GM12878 (cell line): ENCODE measurements around the gene ZNF543. TPM values are rescaled to one million over a fixed set of nuclear protein-coding genes. Genes with fewer than 3 reads are reported as not detected.

Experiments used
- ATAC-seq: fragments of 200-7000 bp; cut with Tn5 transposase; 3 replicates; pipeline ENCODE4 v1.9.1; 2020; ENCODE audit warnings: mild to moderate bottlenecking, moderate library complexity
- BruUV-seq: library from RNA; stranded (reverse); fragments of 400-500 nt; replicated peaks from 2 replicates; lab custom pipeline; 2021; lab: Mats Ljungman, UMichigan
- CTCF ChIA-PET: fragments of 300-600 bp; sonication (Branson Sonifier 250); formaldehyde crosslinking; extraction: SDS; loops from one replicate; lab custom pipeline; 2021; ENCODE audit warnings: inconsistent platforms; lab: Yijun Ruan, JAX
- POLR2A ChIA-PET: fragments of 350-600 bp; formaldehyde crosslinking; extraction: SDS; loops from one replicate; lab custom pipeline; 2021; ENCODE audit warnings: inconsistent platforms; lab: Charles Lee
- RAD21 ChIA-PET: fragments of 300-600 bp; sonication (Branson Sonifier 250); formaldehyde crosslinking; loops from one replicate; lab custom pipeline; 2023; ENCODE audit warnings: antibody characterized with exemption; ENCODE audit not compliant: unreplicated experiment; lab: Charles Lee
- SMC1A ChIA-PET: fragments of 300-600 bp; sonication (Branson Sonifier 250); formaldehyde crosslinking; loops from one replicate; lab custom pipeline; 2023; ENCODE audit not compliant: unreplicated experiment, uncharacterized antibody; lab: Charles Lee
- DNase-seq: peaks from one replicate; pipeline ENCODE4 v3.0.0-alpha.2; 2011; ENCODE audit warnings: low read depth, low spot score
- FAIRE-seq: peaks from 3 replicates; lab custom pipeline; 2011; peaks lifted over from hg19 to GRCh38; lab: Jason Lieb, UNC
- H2AFZ ChIP-seq: 2 replicates; pipeline ENCODE4 v1.6.0; 2011; ENCODE audit warnings: low read depth, low read length, control low read depth; ENCODE audit not compliant: control insufficient read depth
- H3K27ac ChIP-seq: 2 replicates; pipeline ENCODE4 v1.5.1; 2011; ENCODE audit warnings: control low read depth; ENCODE audit not compliant: control insufficient read depth, insufficient read depth
- H3K27me3 ChIP-seq, 2 experiments: replicated peaks in 1 of 2; 2 replicates each; pipeline versions ENCODE4 v1.6.0 to v1.6.1; 2011; ENCODE audit warnings: low read length in 1 of 2; ENCODE audit not compliant: control insufficient read depth in 2 of 2, insufficient read depth in 2 of 2
- H3K36me3 ChIP-seq, 2 experiments: 2 replicates each; pipeline ENCODE4 v1.5.1; 2011; ENCODE audit warnings: low read length in 1 of 2; ENCODE audit not compliant: control insufficient read depth in 2 of 2, insufficient read depth in 2 of 2
- H3K4me1 ChIP-seq: 2 replicates; pipeline ENCODE4 v1.6.1; 2011; ENCODE audit warnings: mild to moderate bottlenecking, low read length, moderate library complexity, mixed read lengths; ENCODE audit not compliant: control insufficient read depth, insufficient read depth
- H3K4me2 ChIP-seq: 2 replicates; pipeline ENCODE4 v1.6.0; 2011; ENCODE audit warnings: control low read depth; ENCODE audit not compliant: control insufficient read depth, insufficient read depth
- H3K4me3 ChIP-seq: fragments of 200-600 bp; sonication (generic); 2 replicates; pipeline ENCODE4 v1.5.1; 2016
- H3K79me2 ChIP-seq: 2 replicates; pipeline ENCODE4 v1.6.0; 2011; ENCODE audit warnings: low read length; ENCODE audit not compliant: control insufficient read depth, insufficient read depth
- H3K9ac ChIP-seq: 2 replicates; pipeline ENCODE4 v1.8.0; 2011; ENCODE audit warnings: low read length, control low read depth, mixed read lengths; ENCODE audit not compliant: control insufficient read depth, insufficient read depth
- H3K9me3 ChIP-seq: replicated peaks from 3 replicates; pipeline ENCODE4 v1.5.1; 2011; ENCODE audit warnings: mild to moderate bottlenecking, low read length; ENCODE audit not compliant: control insufficient read depth, insufficient read depth
- H4K20me1 ChIP-seq: 2 replicates; pipeline ENCODE4 v1.6.0; 2011; ENCODE audit not compliant: control insufficient read depth, insufficient read depth
- ASH2L ChIP-seq: fragments of 300-600, 200-600 bp; sonication (generic); IDR thresholded peaks from 2 replicates; pipeline ENCODE4 v1.6.1; 2017; ENCODE audit warnings: low read depth, mild to moderate bottlenecking, borderline replicate concordance
- ATF2 ChIP-seq: IDR thresholded peaks from 2 replicates; pipeline ENCODE4 v1.6.1; 2012; ENCODE audit warnings: low read length, inconsistent platforms
- ATF3 ChIP-seq: IDR thresholded peaks from 2 replicates; pipeline ENCODE4 v1.6.1; 2011; ENCODE audit warnings: low read depth, mild to moderate bottlenecking, low read length, moderate library complexity, borderline replicate concordance; ENCODE audit errors: extremely low read depth
- CREB1 ChIP-seq: IDR thresholded peaks from 2 replicates; pipeline ENCODE4 v1.6.1; 2012; ENCODE audit warnings: low read depth, mild to moderate bottlenecking, inconsistent platforms
- EGR1 ChIP-seq, 2 experiments: IDR thresholded peaks; 1 replicate in 1 of 2; 2 replicates in 1 of 2; pipeline ENCODE4 v1.6.1; 2011 to 2012; ENCODE audit warnings: low read depth in 2 of 2, low read length in 2 of 2, borderline replicate concordance in 1 of 2, mild to moderate bottlenecking in 1 of 2, moderate library complexity in 1 of 2
- FOS ChIP-seq: IDR thresholded peaks from 3 replicates; pipeline ENCODE4 v1.6.1; 2011; ENCODE audit warnings: borderline replicate concordance; ENCODE audit not compliant: insufficient read length; ENCODE audit errors: extremely low read depth
- HDAC6 ChIP-seq: fragments of 200-600 bp; sonication (generic); IDR thresholded peaks from one replicate; pipeline ENCODE4 v1.8.0; 2017; ENCODE audit warnings: antibody characterized with exemption; ENCODE audit not compliant: unreplicated experiment
- IRF4 ChIP-seq: IDR thresholded peaks from 2 replicates; pipeline ENCODE4 v1.6.1; 2011; ENCODE audit warnings: low read depth, low read length
- MXI1 ChIP-seq: fragments of 150-350 bp; IDR thresholded peaks from 2 replicates; pipeline ENCODE4 v1.6.1; 2011; ENCODE audit warnings: low read depth, mild to moderate bottlenecking, inconsistent platforms, low read length, improper control_type of control experiment
- SP1 ChIP-seq: IDR thresholded peaks from one replicate; pipeline ENCODE4 v1.6.1; 2011; ENCODE audit warnings: low read depth, low read length
- WGBS: methylation state at CpG from one replicate; pipeline ENCODE4 v1.1.6; 2016; ENCODE audit warnings: low lambda C conversion rate; ENCODE audit not compliant: insufficient replicate concordance, insufficient coverage; ENCODE audit errors: missing lambda C conversion rate; 5-methylcytosine and 5-hydroxymethylcytosine counted together
- in situ Hi-C: fragments of 300-500 bp; cut with MboI; formaldehyde crosslinking; loops from 9 replicates; pipeline ENCODE4 v1.14.3; 2018; ENCODE audit warnings: mixed read lengths
- intact Hi-C: fragments of 100-400 bp; cut with micrococcal nuclease; formaldehyde crosslinking; loops from one replicate; pipeline ENCODE4 v1.14.2; 2022; ENCODE audit not compliant: unreplicated experiment
- polyA plus RNA-seq, 11 experiments: library from polyadenylated mRNA; depleted of rRNA in 4 of 11; unstranded in 6 of 11; stranded (reverse) in 5 of 11; fragments of >200 nt; fragmentation: Nextera tagmentation in 4 of 11; fragmentation: Illumina TruSeq in 1 of 11; extraction: Ambion mirVana in 4 of 11; extraction: Trizol in 1 of 11; gene quantifications; 1 replicate in 1 of 11; 2 replicates in 10 of 11; pipeline versions ENCODE4 v1.2.1 to v1.2.3, GENCODE V29; 2011 to 2016; ENCODE audit warnings: inconsistent platforms in 2 of 11, missing spikeins in 2 of 11, low read depth in 1 of 11
- total RNA-seq, 4 experiments: library from RNA; depleted of rRNA in 3 of 4; stranded (reverse); fragments of >200 nt in 3 of 4; fragmentation: Illumina TruSeq in 1 of 4; extraction: Trizol in 1 of 4; gene quantifications; 2 replicates each; pipeline versions ENCODE4 v1.2.1 to v1.2.3, GENCODE V29; 2013 to 2021
- TF ChIP-seq, protein P1 (sequence below): IDR thresholded peaks from 2 replicates; pipeline ENCODE4 v1.6.1; 2012; ENCODE audit warnings: low read depth, low read length, improper control_type of control experiment
- TF ChIP-seq, protein P2 (sequence below): fragments of 450-650 bp; IDR thresholded peaks from 2 replicates; pipeline ENCODE4 v1.6.1; 2016; ENCODE audit warnings: mild to moderate bottlenecking
- TF ChIP-seq, protein P3 (sequence below): fragments of 450-650 bp; IDR thresholded peaks from 2 replicates; pipeline ENCODE4 v1.6.1; 2016; ENCODE audit warnings: mild to moderate bottlenecking, moderate library complexity, borderline replicate concordance

Gene ZNF543
- total and polyA plus RNA-seq, 10 of the 15 experiments (the other 5 are each of a cell fraction or from before 2014, with no cell fraction given): 0.53 to 9.0 (median 3.5) TPM

- intact Hi-C loops (no loop called here), in situ Hi-C loops (no loop called here)
- Histone ChIP-seq H3K4me1 (no peaks in the 10 kb centered on the region), H2AFZ (no peak overlapping the region), H3K27me3 (no peaks in the 10 kb centered on the region), H4K20me1 (no peaks in the 10 kb centered on the region), H3K4me3 (no peak overlapping the region), H3K36me3 (peaks cover 13 to 35% of the 10 kb centered on the region in 2 experiments), H3K4me2 (no peak overlapping the region), H3K9me3 (peaks cover 4% of the 10 kb centered on the region), H3K27ac (no peak overlapping the region), H3K79me2 (no peaks in the 10 kb centered on the region; the same call in none of the 2 replicates), H3K9ac (no peak overlapping the region)
- CTCF ChIA-PET: no interaction called here
- ATAC-seq: no peak
- SMC1A ChIA-PET: no interaction called here
- BruUV-seq: no TSS peak
- DNase-seq: no peak
- 98% methylated on average over 8 of the region's 8 CpGs for WGBS
- no peak for FAIRE-seq
- POLR2A ChIA-PET: no interaction called here
- RAD21 ChIA-PET: no interaction called here
- TF ChIP-seq IRF4 (no peak), MXI1 (no peak), ATF3 (no peak), FOS (no peak), ASH2L (no peak), HDAC6 (no peak), ATF2 (no peak), EGR1 (IDR thresholded peaks at IDR 0.05; ENCODE audit: borderline replicate concordance in 1 of 2, low read depth in 2 of 2, low read length in 2 of 2) (no peak), CREB1 (no peak), SP1 (no peak)
- TF ChIP-seq, protein P1, sequence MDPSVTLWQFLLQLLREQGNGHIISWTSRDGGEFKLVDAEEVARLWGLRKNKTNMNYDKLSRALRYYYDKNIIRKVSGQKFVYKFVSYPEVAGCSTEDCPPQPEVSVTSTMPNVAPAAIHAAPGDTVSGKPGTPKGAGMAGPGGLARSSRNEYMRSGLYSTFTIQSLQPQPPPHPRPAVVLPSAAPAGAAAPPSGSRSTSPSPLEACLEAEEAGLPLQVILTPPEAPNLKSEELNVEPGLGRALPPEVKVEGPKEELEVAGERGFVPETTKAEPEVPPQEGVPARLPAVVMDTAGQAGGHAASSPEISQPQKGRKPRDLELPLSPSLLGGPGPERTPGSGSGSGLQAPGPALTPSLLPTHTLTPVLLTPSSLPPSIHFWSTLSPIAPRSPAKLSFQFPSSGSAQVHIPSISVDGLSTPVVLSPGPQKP: no peak
- TF ChIP-seq, protein P2, sequence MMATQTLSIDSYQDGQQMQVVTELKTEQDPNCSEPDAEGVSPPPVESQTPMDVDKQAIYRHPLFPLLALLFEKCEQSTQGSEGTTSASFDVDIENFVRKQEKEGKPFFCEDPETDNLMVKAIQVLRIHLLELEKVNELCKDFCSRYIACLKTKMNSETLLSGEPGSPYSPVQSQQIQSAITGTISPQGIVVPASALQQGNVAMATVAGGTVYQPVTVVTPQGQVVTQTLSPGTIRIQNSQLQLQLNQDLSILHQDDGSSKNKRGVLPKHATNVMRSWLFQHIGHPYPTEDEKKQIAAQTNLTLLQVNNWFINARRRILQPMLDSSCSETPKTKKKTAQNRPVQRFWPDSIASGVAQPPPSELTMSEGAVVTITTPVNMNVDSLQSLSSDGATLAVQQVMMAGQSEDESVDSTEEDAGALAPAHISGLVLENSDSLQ: no peak
- TF ChIP-seq, protein P3, sequence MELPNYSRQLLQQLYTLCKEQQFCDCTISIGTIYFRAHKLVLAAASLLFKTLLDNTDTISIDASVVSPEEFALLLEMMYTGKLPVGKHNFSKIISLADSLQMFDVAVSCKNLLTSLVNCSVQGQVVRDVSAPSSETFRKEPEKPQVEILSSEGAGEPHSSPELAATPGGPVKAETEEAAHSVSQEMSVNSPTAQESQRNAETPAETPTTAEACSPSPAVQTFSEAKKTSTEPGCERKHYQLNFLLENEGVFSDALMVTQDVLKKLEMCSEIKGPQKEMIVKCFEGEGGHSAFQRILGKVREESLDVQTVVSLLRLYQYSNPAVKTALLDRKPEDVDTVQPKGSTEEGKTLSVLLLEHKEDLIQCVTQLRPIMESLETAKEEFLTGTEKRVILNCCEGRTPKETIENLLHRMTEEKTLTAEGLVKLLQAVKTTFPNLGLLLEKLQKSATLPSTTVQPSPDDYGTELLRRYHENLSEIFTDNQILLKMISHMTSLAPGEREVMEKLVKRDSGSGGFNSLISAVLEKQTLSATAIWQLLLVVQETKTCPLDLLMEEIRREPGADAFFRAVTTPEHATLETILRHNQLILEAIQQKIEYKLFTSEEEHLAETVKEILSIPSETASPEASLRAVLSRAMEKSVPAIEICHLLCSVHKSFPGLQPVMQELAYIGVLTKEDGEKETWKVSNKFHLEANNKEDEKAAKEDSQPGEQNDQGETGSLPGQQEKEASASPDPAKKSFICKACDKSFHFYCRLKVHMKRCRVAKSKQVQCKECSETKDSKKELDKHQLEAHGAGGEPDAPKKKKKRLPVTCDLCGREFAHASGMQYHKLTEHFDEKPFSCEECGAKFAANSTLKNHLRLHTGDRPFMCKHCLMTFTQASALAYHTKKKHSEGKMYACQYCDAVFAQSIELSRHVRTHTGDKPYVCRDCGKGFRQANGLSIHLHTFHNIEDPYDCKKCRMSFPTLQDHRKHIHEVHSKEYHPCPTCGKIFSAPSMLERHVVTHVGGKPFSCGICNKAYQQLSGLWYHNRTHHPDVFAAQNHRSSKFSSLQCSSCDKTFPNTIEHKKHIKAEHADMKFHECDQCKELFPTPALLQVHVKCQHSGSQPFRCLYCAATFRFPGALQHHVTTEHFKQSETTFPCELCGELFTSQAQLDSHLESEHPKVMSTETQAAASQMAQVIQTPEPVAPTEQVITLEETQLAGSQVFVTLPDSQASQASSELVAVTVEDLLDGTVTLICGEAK: no peak
These were observed 7.7 kb downstream of the ZNF543 start for GRCh38 chr19:57327993-57328392.
